Activated T-cell treated with anti-CD3 and anti-CD28 coated beads for 48 hours (primary cell): Measurements from ENCODE around the gene MAP4.

Experiments used
- DNase-seq: peaks from one replicate; pipeline ENCODE4 v3.0.0-alpha.2; 2020; ENCODE audit warnings: low read depth

The MAP4 gene

DNA sequence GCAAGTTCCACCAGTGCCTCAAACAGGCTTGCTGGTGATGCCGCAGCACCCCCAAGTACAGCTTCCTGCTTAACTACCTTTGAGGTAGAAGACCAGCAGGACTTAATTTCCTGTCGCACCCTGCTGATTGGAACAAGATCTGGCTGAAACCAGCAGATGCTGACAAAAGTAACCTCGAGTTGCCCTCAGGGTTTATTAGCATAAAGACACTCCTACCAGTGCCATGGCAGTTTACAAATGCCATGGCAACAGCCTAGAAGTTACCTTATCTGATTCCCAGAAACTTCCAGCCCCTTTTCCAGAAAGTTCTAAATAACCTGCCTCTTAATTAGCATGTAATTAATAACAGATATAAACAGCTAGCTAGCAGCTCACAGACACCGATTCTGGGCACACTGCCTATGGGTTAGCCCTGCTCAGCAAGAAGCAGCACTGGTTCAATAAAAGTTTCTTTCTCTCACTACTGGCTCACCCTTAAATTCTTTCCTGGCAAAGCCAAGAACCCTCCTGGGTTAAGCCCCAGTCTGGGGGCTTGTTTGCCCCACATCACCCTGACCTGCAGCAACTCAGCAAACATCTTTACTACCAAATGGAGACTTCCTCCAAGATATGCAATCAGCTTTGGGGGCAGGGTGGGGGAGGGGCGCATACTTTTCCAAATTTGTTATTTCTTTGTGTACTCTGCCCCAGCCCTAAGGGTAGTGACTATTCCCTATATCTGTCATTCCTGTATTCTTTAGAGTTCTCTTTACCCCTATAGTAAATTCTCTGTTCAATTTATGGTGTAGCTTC is 54.2 kb downstream of the MAP4 start:
- no peak for DNase-seq

DNA sequence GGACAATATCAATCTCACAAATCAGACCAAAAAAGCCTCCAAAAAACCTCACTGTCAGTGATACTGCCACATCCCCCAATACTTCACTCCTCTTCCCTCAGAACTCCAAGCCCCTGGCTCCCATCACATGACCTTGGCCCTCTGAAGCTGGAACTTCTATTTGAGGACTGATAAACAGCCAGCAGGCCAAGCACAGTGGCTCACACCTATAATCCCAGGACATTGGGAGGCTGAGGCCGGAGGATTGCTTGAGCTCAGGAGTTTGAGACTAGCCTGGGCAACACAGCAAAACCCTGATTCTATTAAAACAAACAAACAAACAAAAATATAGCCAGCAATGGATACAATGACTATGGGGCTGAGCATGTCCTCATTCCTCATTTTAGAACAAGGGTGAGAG is 55.2 kb downstream of the MAP4 start:
- DNase-seq: no peak

DNA sequence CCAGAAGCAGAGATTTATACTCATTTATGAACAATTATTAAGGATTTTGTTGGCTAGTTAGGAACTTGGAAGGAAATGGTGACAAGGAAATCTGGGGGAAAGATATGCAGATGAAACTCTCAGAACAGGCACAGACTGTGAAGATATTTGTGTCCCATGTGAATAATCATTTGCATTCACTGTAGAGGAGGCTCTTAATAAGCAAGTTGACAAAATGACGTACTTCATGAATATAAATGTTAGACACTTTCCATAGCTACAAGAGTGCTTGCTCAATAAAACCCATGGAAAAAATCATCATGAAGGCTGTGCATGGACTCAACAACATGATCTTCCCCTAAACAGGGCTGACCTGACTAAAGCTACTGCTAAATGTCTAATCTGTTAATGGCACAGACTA is 59.7 kb downstream of the MAP4 start:
- no peak for DNase-seq

DNA sequence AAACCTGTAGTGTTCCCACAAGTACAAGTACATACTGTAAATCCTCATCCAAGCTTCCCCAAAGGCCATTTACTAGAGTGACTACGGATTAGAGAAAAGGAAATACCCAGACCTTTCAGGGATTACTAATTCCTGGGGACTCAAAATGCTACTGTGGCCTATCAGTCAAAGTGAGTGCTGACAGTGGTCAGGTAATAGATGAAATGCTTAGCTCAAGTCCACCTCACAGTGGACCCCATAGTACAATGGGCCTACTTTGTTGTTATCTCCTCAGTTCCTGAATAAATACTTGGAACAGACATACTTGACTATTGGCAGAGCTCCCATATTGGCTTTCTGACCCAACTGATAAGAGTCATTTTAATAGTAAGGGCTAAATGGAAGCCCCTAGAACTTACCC is 61.6 kb downstream of the MAP4 start:
- DNase-seq: no peak

DNA sequence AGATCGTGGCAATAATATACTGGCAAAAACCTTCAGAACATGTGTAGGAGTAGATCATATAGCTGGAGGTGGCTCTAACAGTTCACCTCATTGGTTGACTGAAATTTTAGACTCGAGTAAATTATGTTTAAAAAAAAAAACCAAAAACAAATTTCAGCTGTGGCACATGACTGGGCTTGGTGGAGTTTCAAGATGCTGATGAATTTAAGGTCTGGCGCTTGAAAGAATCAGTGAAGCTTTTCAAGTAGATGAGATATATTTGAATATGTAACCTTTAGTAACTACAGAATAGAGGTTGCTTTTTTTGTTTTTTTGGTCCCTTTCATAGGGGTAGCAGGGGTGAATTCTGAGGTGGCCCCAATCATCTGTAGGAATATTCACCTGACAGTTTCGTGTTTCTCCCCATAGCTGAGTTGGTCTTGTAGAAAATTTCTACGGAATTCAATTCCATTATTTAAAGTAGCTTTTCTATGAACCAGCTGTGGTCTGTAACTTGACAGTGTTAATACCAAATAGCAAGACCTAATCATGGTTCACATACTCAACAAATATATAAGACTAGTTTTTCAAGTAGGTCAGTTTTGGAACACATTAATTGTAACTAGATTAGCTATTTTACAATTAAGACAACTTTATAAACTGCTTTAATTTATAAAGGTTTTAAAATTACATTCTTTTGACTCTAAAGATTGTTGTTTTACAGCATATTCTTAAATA is 65.6 kb downstream of the MAP4 start:
- no peak for DNase-seq

DNA sequence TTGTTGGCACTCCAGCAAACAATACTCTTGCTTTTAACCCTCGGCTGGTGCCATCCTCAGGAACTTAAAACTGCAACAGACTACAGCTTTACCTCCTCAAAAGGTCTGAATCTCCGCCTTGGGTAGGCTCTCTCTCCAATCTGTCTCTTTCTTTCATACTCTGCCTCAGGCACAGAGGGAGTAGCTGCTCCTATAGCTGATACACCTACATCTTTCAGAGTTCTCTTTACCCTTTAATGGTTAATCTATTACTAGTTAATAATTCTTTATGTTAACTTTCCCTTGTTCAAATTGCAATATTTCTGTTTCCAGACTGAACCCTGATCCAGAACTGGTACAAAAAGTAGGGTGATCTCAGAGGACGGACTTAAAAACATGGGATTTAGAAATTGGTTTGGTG is 66.2 kb downstream of the MAP4 start:
- no peak for DNase-seq

DNA sequence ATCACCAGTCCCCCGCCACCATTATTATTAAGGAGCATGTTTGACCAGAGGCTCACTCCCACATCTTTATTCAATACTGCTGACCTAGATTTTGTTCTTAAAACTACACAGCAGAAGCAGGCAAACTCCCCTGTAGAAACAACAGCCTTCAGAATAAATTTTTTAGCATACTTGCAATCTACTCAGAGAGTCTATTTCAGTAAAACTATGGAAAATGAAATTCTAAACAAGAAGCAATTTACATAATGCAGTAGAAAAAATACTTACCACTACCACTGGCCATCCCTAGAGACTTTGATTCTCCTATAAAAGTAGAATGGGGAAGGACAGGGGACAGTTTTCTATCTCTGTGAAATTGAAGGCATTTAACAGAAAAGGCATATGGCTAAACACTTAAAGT is 76.0 kb downstream of the MAP4 start:
- DNase-seq: no peak

DNA sequence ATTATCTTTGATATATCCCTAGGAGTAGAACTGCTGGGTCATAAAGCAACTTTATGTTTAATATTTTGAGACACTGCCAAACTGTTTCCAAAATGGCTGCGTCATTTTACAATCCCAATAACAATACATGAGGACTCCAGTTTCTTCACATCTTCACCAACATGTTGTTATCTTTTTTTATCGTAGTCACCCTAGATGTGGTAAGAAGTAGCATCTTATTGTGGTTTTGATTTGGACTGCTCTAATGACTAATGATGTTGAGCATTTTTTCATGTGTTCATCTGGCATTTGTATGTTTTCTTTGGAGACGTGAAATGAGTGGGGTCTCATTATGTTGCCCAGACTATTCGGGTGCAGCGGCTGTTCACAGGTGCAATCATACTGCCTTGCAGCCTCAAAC is 83.8 kb downstream of the MAP4 start:
- no peak for DNase-seq

DNA sequence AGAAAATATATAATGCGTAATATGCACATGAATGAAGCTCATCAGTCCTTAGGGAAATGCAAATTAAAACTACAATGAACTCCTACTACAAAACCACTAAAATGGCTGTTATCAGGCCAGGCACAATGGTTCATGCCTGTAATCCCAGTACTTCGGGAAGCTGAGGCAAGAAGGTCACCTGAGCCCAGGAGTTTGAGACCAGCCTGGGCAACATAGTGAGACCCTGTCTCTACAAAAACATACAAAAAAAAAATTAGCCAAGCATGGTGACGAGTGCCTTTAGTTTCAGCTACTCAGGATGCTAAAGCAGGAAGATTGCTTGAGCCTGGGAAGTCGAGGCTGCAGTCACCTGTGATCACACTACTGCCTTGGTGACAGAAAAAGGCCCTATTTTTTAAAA is 85.2 kb downstream of the MAP4 start:
- DNase-seq: no peak

DNA sequence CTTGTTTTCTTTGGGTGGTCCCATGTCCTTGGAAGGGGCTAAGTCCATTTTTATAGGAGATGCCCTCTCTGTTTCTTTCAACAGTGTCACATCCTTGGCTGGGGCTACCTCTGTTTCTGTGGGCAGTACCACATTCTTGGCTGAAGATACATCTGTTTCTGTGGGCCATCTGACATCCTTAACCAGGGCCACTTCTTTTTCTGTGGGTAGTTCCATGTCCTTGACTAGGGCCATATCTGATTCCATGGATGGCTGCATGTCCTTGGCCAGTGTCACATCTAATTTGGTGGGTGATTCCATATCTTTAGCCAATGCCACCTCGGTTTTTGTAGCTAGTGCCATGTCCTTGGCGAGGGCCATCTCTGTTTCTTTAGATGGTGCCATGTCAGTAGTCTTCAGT is 99.5 kb downstream of the MAP4 start:
- DNase-seq: no peak

DNA sequence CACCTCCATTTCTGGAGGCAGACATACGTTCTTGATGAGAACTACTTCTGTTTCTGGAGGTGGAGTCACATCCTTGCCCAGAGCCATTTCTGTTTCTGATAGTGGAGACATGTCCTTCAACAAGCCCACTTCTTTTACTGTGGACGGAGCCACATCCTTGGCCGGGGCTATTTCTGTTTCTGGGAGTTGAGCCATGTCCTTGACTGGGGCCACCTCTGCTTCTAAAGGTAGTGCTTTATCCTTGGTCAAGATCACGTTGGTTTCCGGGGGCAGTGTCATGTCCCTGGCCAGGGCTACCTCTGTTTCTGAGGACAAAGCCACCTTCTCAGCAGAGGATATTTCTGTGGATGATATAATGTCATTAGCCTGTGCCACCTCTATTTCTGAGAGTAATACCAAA is 100.0 kb downstream of the MAP4 start:
- DNase-seq: no peak

DNA sequence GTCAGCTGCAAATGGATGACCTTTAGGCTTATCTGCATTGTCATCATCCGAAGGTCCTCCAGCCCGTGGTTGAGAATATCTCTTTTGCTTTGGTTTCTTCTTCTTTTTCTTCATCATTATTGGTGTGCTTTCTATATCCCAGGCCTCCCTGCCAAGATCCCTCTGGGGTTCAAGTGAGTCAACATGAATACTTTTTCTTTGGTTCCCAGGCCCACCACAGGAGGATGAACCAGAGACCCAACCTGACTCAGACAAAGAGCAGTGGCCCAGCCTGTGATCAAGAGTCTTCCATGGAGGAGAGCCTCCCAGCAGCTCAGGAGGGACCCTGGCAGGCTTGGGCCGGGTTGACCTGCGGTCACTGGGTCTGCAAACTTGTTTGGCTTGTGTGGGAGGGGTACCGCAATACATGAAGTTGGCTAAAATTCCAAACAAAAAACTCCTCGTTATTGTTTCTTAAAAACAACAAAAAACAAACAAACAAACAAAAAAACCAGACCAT is 104.2 kb downstream of the MAP4 start:
- no peak for DNase-seq

DNA sequence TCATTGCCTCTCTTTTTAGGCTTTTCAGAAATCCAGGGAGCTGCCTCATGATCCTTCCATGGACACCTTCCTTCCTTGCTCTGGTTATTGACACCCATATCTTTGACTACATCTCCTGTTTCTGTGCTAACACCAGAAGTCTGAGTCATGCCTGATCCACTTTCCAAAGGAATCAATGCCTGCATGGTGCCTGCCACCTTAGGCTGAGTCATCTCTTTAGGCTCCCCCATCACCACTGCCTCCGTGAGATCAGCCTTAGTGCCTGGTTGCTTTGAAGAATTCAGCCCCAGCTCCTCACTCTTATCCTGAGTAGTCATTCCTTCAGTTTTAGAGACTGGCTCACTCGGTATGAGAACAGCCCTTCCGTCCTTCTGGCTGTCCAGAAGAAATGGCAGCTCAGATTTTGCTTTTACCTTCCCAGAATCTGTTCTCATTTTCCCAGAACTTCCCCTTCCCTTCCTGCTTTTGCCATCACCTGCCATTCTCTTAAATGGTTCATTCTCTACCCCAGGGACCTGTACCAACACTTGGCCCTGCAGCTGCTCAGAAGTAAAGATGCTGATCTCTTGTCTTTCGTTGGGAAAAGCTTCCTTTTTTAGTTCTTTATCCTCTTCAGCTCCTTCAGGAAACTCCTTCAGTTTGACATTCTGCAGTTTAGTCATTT is 105.3 kb downstream of the MAP4 start:
- DNase-seq: no peak

DNA sequence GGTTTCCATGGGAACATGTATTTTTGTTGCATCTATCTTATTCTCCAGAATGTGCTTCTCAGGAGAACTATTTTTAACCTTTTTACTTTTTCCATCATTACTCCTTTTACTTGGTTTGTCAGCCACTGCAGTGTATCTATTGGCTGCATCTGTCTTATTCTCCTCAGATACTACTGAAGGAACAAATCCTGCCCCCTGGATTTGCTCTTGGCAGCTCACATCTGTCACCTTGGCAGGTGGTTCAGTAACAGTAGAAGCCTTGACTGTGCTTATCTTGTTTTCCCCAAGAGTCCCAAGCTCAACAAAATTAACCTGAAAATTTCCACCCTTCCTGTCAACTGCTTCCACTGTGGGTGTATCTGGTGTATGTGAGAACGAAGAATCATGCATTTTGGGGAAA is 106.0 kb downstream of the MAP4 start:
- DNase-seq: no peak

DNA sequence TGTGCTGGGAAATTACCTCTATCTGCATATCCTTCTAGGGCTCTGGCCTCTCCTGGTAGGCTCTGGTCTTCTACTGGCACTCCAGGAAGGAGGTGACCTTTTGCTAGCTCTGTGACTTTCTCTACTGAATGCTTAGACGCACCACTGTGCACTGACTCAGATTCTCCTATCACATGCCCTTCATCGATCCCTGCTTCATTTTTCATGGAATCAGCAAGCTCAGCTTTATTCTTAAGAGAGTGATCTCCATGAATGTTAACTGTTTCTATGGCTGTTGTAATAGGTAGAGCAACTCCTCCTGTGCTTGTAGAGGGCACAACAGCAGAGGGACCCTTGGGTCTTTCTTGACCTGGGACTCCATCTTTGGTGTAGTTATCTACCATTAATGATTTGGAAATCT is 106.6 kb downstream of the MAP4 start:
- DNase-seq: no peak

DNA sequence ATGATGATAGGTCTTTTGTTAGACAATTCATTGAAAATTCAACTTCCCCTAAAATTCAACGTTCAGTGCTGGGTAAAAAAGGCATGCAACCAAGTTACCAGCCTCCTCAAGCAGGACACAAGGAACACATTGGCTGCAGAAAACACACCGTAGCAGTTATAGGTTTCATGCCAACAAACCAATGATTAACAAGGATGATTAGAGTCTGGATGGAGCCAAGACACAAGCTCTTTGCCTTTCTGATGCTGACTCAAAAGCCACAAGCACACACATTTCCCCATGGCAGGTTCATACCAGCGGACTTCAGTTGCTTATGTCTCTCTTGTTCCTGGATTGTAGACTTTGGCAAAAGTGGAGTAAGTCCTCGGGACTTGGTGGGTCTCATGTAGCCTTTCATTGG is 107.5 kb downstream of the MAP4 start:
- DNase-seq: no peak

DNA sequence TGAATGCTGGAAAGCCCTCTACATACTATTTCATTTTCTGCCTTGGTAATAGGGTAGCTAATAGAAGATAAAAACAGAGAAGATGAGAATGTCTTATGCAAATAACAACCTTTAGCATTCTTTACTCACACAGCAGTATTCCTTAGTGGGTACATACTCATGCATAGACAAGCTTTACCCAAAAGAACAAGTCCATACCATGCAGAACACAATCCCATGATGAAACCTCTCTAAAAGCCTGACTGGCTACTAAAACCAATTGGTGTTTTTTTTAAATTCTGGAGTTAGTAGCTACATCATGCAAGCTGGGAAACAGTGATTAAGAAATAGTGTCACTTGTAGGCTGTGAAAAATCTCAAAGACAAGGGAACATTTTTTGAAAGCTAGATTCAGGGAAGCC is 108.4 kb downstream of the MAP4 start:
- no peak for DNase-seq

DNA sequence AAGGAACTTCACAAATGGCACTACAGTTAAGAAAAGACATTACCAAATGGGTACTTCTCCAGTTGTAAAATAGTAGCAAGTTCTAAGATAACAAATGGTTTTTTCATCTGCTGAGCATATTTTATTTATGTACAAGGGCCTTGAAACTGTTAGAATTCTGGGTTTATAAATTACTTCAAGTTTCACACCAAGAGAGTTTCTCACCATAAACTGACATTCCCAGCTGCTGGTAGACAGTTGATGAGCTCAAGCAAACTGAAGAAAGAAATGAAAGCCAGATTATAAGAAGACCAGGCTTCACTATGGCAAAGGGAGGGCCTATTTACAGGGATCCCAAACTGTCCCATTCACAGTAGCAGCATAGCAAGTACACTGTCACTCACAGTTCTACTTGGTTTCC is 113.5 kb downstream of the MAP4 start:
- no peak for DNase-seq

DNA sequence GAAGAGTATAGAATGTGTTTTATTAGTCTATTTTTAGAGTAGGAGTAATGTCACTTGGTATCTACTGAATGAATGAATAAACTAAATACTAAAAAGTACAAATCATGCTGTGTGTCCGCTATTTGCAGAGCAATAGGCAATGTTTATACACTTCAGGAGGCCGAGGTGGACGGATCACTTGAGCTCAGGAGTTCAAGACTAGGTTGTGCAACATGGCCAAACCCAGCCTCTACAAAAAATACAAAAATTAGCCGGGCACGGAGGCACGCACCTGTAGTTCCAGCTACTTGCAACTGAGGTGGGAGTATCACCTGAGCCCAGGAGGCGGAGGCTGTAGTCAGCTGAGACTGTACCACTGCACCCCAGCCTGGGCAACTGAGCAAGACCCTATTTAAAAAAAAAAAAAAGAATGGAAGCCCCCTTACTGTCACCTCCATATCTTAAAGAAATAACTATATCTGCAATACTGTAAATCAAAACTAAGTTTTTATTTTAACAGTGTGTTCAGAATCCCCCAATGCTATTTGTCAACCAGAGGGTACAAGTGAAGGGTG is 114.9 kb downstream of the MAP4 start:
- DNase-seq: no peak

DNA sequence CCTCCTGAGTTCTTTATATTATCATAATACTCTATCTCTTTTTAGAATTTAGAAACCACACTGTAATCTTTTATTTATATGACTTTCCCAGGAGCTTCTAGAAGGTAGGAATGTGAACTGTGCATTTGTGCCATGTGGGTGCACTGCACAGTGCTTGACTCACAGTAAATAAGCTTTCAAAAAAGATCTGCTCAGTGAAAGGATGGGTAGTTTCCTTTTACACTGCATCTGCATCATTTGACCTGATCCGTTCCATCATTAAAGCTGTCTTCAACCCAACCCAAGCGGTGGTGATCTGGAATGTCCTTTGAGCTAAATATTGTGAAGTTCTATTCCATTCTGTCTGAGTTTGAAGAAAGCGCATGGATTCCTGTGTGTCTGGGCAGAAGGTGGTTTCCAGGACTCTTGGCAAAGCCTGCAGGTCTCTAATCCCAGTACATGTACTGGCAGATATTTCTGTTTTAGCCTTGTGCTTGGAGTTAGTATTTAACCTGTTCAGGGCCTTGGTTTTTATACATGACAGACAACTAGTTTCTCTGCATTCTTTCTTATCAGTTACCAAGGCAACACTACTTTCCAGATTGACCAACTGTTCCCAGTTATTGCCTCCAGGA is 116.6 kb downstream of the MAP4 start:
- DNase-seq: no peak

DNA sequence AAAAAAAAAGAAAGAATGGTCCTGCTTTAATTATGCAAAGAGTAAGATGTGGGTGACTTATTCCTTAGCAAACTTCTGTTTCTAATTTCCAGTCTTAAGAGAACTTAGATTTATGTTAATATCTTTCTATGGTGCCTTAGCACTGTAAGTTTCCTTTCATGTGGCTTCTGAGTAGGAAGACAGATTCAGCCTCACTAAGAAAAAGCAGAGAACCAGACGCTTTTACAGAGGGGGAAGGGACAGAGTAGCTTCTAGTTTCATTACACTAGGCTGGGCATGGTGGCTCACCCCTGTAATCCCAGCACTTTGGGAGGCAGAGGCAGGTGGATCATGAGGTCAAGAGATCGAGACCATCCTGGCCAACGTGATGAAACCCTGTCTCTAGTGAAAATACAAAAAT is 118.3 kb downstream of the MAP4 start:
- DNase-seq: no peak

DNA sequence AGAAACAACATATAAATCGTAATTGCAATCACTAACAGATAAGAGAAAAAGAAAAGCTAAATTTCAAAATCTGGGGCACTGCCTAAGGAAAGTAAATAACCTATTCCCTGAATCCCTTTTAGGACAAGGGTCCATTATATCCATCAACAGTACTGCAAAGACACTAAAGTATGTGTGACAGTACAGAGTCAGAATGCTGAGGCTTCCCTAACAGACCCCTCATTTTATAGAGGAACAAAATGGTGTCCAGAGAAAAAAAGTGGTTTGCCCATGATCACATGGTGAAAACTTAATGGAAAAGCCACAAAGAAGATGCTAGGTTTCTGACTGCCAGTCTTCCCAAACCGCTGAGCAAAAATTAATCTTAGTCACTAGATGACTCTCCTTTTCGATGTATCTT is 119.5 kb downstream of the MAP4 start:
- no peak for DNase-seq
